VCaP (cell line): ENCODE results near the gene CACNB2.

Experiments
- H3K27ac ChIP-seq: fragments of 450-650 bp; 2 replicates; pipeline ENCODE4 v1.5.1; 2017
- CTCF ChIP-seq: fragments of 450-650 bp; conservative IDR thresholded peaks from 2 replicates; pipeline ENCODE4 v1.5.1; 2017; ENCODE audit warnings: mild to moderate bottlenecking, moderate library complexity

The CACNB2 gene

GRCh38 chr10:18340496-18341051, 200.3 kb downstream of the CACNB2 start:
- no peak overlapping the region for H3K27ac ChIP-seq
- no peak for TF ChIP-seq CTCF

GRCh38 chr10:18341055-18341454, 200.8 kb downstream of the CACNB2 start:
- no peak overlapping the region for H3K27ac ChIP-seq
- no peak for TF ChIP-seq CTCF

- no peak for TF ChIP-seq CTCF
- no peak overlapping the region for H3K27ac ChIP-seq
Observed at GRCh38 chr10:18343573-18343972, 203.3 kb downstream of the CACNB2 start.

GRCh38 chr10:18345308-18345707, 205.1 kb downstream of the CACNB2 start:
- no peak for TF ChIP-seq CTCF
- no peak overlapping the region for H3K27ac ChIP-seq

- TF ChIP-seq CTCF: no peak
Observed at GRCh38 chr10:18350340-18350739, 210.1 kb downstream of the CACNB2 start.

GRCh38 chr10:18351421-18351820, 211.2 kb downstream of the CACNB2 start:
- H3K27ac ChIP-seq: no peak overlapping the region
- no peak for TF ChIP-seq CTCF

More at GRCh38 chr10:18350340-18350739, 210.1 kb downstream of the CACNB2 start:
- no peak overlapping the region for H3K27ac ChIP-seq

GRCh38 chr10:18352175-18352574, 212.0 kb downstream of the CACNB2 start:
- TF ChIP-seq CTCF: no peak
- no peak overlapping the region for H3K27ac ChIP-seq
